Mesendoderm (in vitro differentiated cells): Measurements from ENCODE around the gene SEC61B.
A peak's percentile ranks its signal among the peaks of the same experiment; 100 is the strongest.

Source experiments
- DNase-seq: peaks from one replicate; pipeline ENCODE4 v3.0.0; 2013
- H2AK5ac ChIP-seq: 2 replicates; pipeline ENCODE4 v1.6.1; 2013; ENCODE audit warnings: low read length, inconsistent platforms
- H2BK120ac ChIP-seq: 2 replicates; pipeline ENCODE4 v1.6.1; 2013; ENCODE audit warnings: low read depth, mild to moderate bottlenecking, low read length, moderate library complexity, mixed read lengths
- H2BK15ac ChIP-seq: replicated peaks from 2 replicates; pipeline ENCODE4 v1.6.1; 2013; ENCODE audit warnings: low read depth, mild to moderate bottlenecking, moderate library complexity
- H2BK5ac ChIP-seq: 2 replicates; pipeline ENCODE4 v1.6.1; 2013; ENCODE audit warnings: low read length, inconsistent platforms
- H3K18ac ChIP-seq: 2 replicates; pipeline ENCODE4 v1.6.1; 2013; ENCODE audit warnings: mild to moderate bottlenecking, low read length, mixed read lengths
- H3K23ac ChIP-seq: one replicate; pipeline ENCODE4 v1.6.1; 2013; ENCODE audit warnings: low read length
- H3K27ac ChIP-seq: 2 replicates; pipeline ENCODE4 v1.5.1; 2013; ENCODE audit warnings: low read depth, mild to moderate bottlenecking, inconsistent platforms, low read length, moderate library complexity
- H3K27me3 ChIP-seq: 2 replicates; pipeline ENCODE4 v1.6.1; 2013; ENCODE audit warnings: low read length, control low read depth, mild to moderate bottlenecking, inconsistent platforms; ENCODE audit not compliant: insufficient read depth, poor library complexity
- H3K36me3 ChIP-seq: 2 replicates; pipeline ENCODE4 v1.6.1; 2013; ENCODE audit warnings: low read length, inconsistent platforms; ENCODE audit not compliant: control insufficient read depth, insufficient read depth
- H3K4ac ChIP-seq: one replicate; pipeline ENCODE4 v1.6.1; 2013; ENCODE audit warnings: low read depth, mild to moderate bottlenecking, low read length, moderate library complexity
- H3K4me1 ChIP-seq: 2 replicates; pipeline ENCODE4 v1.6.1; 2013; ENCODE audit warnings: low read depth, low read length, inconsistent platforms; ENCODE audit not compliant: control insufficient read depth
- H3K4me2 ChIP-seq: 2 replicates; pipeline ENCODE4 v1.6.1; 2013; ENCODE audit warnings: low read length
- H3K4me3 ChIP-seq: 2 replicates; pipeline ENCODE4 v1.5.1; 2013; ENCODE audit warnings: mild to moderate bottlenecking, low read length
- H3K56ac ChIP-seq: one replicate; pipeline ENCODE4 v1.6.1; 2013; ENCODE audit warnings: low read length
- H3K79me1 ChIP-seq: 2 replicates; pipeline ENCODE4 v1.6.1; 2013; ENCODE audit warnings: low read length, inconsistent platforms
- H3K79me2 ChIP-seq: 2 replicates; pipeline ENCODE4 v1.6.1; 2013; ENCODE audit warnings: mild to moderate bottlenecking, low read length; ENCODE audit not compliant: control insufficient read depth, insufficient read depth
- H3K9ac ChIP-seq: 2 replicates; pipeline ENCODE4 v1.6.1; 2013; ENCODE audit warnings: low read length, inconsistent platforms
- H4K5ac ChIP-seq: one replicate; pipeline ENCODE4 v1.6.1; 2013; ENCODE audit warnings: low read length
- H4K8ac ChIP-seq: one replicate; pipeline ENCODE4 v1.6.1; 2013; ENCODE audit warnings: low read depth, mild to moderate bottlenecking, control low read depth, low read length, moderate library complexity
- WGBS: extraction: QIAGEN DNeasy Blood & Tissue Kit; methylation state at CpG from one replicate; pipeline ENCODE4 v1.1.7; 2013; ENCODE audit warnings: low lambda C conversion rate, missing lambda C conversion rate; ENCODE audit not compliant: insufficient coverage; ENCODE audit errors: extremely low coverage; 5-methylcytosine and 5-hydroxymethylcytosine counted together

The SEC61B gene

DNA sequence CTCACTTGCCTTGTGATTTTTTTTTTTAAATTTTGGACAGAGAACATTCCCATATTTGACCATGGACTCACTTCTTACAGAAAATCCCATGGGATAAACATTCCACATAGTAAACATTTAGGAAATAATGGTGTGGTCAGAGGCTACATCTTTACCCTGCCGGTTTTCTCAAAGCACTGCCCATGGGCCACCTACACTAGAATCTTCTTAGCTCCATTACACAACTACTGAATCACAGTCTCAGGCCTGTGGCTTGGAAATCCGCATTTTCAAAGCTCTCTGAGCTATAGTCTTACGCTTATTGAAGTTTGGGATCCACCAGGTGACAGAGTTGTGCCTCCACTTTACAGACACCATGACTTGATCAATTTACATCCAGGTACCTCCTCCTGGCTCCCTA is 39.7 kb upstream of the SEC61B start:
- H2AK5ac ChIP-seq = no peak overlapping the region
- no peak overlapping the region for H3K18ac ChIP-seq
- H3K79me1 ChIP-seq = no peaks in the 10 kb centered on the region
- H2BK15ac ChIP-seq = no peak overlapping the region
- H3K4ac ChIP-seq = no peak overlapping the region
- no peak overlapping the region for H3K23ac ChIP-seq
- no peaks in the 10 kb centered on the region for H3K79me2 ChIP-seq
- H3K36me3 ChIP-seq = no peaks in the 10 kb centered on the region
- WGBS = no CpG with 5 or more reads among the region's 3 CpGs
- H2BK5ac ChIP-seq = no peak overlapping the region
- H4K5ac ChIP-seq = no peak overlapping the region
- no peak for DNase-seq
- no peak overlapping the region for H3K4me3 ChIP-seq
- H3K56ac ChIP-seq = no peak overlapping the region
- no peak overlapping the region for H2BK120ac ChIP-seq
- H3K27ac ChIP-seq = no peak overlapping the region
- no peak overlapping the region for H3K4me2 ChIP-seq
- no peak overlapping the region for H4K8ac ChIP-seq
- H3K9ac ChIP-seq = no peak overlapping the region
- no peaks in the 10 kb centered on the region for H3K4me1 ChIP-seq
- H3K27me3 ChIP-seq = no peaks in the 10 kb centered on the region

DNA sequence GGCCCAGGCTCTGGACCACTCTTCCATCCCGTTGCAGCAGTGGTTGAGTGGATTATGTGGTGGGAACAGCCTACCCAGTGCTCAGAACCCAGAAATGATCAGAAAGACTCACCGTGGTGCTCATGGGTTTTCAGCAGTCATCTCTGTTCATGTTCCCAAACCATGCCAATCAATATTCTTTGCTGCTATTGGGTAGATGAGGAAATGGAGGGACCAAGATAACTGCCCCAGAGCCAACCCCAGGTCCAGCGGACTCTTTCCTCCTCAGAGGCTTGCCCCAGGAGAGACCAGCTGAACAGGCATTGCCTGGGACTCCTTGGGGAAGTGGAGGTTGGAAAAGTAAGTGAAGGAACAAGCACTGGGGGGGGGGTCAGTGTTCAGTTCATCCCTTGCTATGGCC is 38.5 kb upstream of the SEC61B start:
- Histone ChIP-seq H3K79me2 (no peaks in the 10 kb centered on the region), H3K36me3 (no peaks in the 10 kb centered on the region), H3K23ac (no peak overlapping the region), H3K56ac (no peak overlapping the region), H3K27me3 (no peaks in the 10 kb centered on the region), H3K4me1 (no peaks in the 10 kb centered on the region), H3K4ac (no peak overlapping the region), H2BK120ac (no peak overlapping the region), H3K9ac (no peak overlapping the region), H3K79me1 (no peaks in the 10 kb centered on the region), H2BK15ac (no peak overlapping the region), H3K4me2 (no peak overlapping the region), H3K27ac (no peak overlapping the region), H3K4me3 (no peak overlapping the region), H4K8ac (no peak overlapping the region), H4K5ac (no peak overlapping the region), H2AK5ac (no peak overlapping the region), H3K18ac (no peak overlapping the region), H2BK5ac (no peak overlapping the region)
- WGBS = no CpG with 5 or more reads among the region's 3 CpGs
- no peak for DNase-seq

DNA sequence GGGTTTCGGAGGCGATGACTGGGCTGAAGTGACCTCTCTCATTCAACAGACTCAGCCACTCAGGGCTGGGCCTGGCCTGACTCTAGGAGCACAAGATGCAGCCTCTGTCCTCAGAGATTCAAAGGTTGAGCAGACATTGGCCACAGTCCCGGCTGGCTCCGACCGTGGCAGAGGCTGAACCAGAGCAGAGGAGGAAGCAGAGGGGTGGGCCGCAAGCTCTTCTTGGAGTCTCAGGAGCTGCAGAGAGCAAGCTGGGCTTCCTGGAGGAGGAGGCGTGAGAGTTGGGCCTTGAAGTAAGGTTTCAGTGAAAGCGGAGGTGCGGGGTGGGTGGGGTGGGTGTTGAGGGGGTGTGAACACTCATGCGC is 38.0 kb upstream of the SEC61B start:
- Histone ChIP-seq H3K79me1 (no peaks in the 10 kb centered on the region), H3K4me3 (no peak overlapping the region), H3K79me2 (no peaks in the 10 kb centered on the region), H3K4ac (no peak overlapping the region), H4K8ac (no peak overlapping the region), H3K56ac (no peak overlapping the region), H3K9ac (no peak overlapping the region), H2BK120ac (no peak overlapping the region), H3K4me1 (no peaks in the 10 kb centered on the region), H2BK5ac (no peak overlapping the region), H3K36me3 (no peaks in the 10 kb centered on the region), H3K23ac (no peak overlapping the region), H3K27me3 (no peaks in the 10 kb centered on the region), H3K4me2 (no peak overlapping the region), H4K5ac (no peak overlapping the region), H3K27ac (no peak overlapping the region), H2AK5ac (no peak overlapping the region), H2BK15ac (no peak overlapping the region), H3K18ac (no peak overlapping the region)
- WGBS = no CpG with 5 or more reads among the region's 10 CpGs
- DNase-seq = no peak

DNA sequence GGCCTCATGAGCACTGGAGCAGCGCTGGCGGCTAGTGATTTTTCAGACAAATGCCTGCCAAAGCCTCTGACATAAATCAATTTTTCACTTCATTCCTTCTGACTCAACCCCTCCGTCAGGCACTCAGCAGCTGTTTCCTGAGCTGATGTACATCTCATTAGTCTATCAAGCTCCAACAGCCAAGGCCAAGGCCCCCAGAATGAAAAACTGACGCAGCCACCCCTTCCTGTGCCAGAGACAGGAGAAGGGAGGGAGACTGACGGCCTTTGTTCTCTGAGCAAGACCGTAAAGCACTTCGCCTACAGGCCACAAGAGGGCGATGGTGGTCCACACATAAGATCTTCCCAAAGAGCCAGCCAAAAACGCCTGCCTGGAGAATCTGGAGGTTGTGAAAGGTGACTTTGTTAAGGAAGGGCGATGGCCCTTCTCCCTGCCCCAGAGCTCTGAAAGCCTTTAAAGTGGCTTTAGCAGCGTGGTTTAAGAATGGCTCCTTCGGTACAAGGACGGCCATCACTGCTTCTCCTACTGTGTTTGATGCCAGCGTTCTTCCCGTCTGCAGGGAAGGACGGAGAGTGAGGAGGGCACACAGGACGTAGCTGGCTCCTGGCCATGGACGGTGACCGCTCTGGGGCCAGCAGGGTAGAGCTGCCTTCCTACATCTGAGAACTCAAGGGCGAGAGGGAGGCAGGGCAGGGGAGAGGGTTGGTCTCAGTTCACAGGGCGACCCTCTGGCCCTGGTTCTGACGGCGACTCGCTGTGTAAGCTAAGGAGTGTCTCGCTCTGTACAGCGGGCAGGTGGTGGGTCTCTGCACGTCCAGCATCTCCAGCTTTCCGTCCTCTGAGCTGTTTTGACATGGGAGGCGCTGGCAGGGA is 37.4 kb upstream of the SEC61B start:
- DNase-seq = peak; percentile 94
- Histone ChIP-seq H3K4ac (no peak overlapping the region), H3K79me2 (no peaks in the 10 kb centered on the region), H3K4me1 (no peaks in the 10 kb centered on the region), H2BK120ac (no peak overlapping the region), H3K27me3 (no peaks in the 10 kb centered on the region), H3K4me2 (no peak overlapping the region), H4K8ac (no peak overlapping the region), H4K5ac (peak overlapping the region; percentile 41), H3K36me3 (no peaks in the 10 kb centered on the region), H3K27ac (no peak overlapping the region), H3K4me3 (no peak overlapping the region), H3K18ac (no peak overlapping the region), H3K23ac (no peak overlapping the region), H2BK5ac (no peak overlapping the region), H2BK15ac (no peak overlapping the region), H3K9ac (no peak overlapping the region), H3K79me1 (no peaks in the 10 kb centered on the region), H2AK5ac (no peak overlapping the region), H3K56ac (peak overlapping the region; percentile 84)
- WGBS = no CpG with 5 or more reads among the region's 29 CpGs

DNA sequence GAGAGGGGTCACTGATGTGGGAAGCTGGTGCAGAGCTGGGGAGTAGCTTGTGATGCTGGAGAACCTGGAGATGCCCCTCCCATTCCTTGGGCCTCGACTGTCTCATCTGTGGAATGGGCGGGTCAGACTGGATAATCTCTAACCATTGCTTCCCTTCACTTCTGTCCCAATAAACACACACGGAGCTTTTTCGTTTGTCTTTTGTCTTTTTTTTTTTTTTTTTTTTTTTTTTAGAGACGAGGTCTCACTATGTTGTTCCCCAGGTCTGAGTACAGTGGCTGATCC is 36.8 kb upstream of the SEC61B start:
- no peak for DNase-seq
- H3K56ac ChIP-seq = no peak overlapping the region
- H2BK5ac ChIP-seq = no peak overlapping the region
- no peak overlapping the region for H3K18ac ChIP-seq
- H3K36me3 ChIP-seq = no peaks in the 10 kb centered on the region
- H4K5ac ChIP-seq = no peak overlapping the region
- no peak overlapping the region for H2AK5ac ChIP-seq
- no peak overlapping the region for H3K23ac ChIP-seq
- no peak overlapping the region for H3K9ac ChIP-seq
- H2BK120ac ChIP-seq = no peak overlapping the region
- no peak overlapping the region for H3K4me2 ChIP-seq
- H3K4ac ChIP-seq = no peak overlapping the region
- no CpG with 5 or more reads among the region's 5 CpGs for WGBS
- no peaks in the 10 kb centered on the region for H3K79me1 ChIP-seq
- H3K27me3 ChIP-seq = no peaks in the 10 kb centered on the region
- no peak overlapping the region for H3K4me3 ChIP-seq
- H3K4me1 ChIP-seq = no peaks in the 10 kb centered on the region
- H2BK15ac ChIP-seq = no peak overlapping the region
- H4K8ac ChIP-seq = no peak overlapping the region
- H3K79me2 ChIP-seq = no peaks in the 10 kb centered on the region
- H3K27ac ChIP-seq = no peak overlapping the region

DNA sequence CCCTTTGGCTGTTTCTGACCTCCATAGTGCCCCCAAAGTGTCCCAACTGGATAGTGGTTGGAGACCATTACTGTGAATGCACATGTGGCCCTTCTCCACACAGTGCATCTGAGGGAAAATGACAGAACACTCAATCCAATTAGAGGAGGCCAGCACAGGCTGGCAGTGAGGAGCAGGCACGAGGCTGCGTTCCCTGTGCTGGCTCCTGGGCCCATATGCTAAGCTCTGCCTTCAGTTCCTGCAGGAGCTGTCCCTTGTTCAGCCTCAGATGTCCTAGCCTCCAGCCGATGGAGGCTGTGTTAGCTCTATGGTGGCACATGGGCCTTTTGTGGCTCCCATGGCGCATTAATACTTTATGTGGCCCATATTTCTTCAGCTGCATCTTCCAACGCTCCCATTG is 36.1 kb upstream of the SEC61B start:
- H3K56ac ChIP-seq = no peak overlapping the region
- H2BK5ac ChIP-seq = no peak overlapping the region
- H3K4me3 ChIP-seq = no peak overlapping the region
- H3K4me2 ChIP-seq = no peak overlapping the region
- H3K79me2 ChIP-seq = no peaks in the 10 kb centered on the region
- DNase-seq = no peak
- H3K23ac ChIP-seq = no peak overlapping the region
- no CpG with 5 or more reads among the region's 5 CpGs for WGBS
- H4K5ac ChIP-seq = no peak overlapping the region
- H3K79me1 ChIP-seq = no peaks in the 10 kb centered on the region
- no peaks in the 10 kb centered on the region for H3K36me3 ChIP-seq
- no peak overlapping the region for H2BK15ac ChIP-seq
- H2BK120ac ChIP-seq = no peak overlapping the region
- H3K18ac ChIP-seq = no peak overlapping the region
- no peak overlapping the region for H3K9ac ChIP-seq
- H2AK5ac ChIP-seq = no peak overlapping the region
- H3K27me3 ChIP-seq = no peaks in the 10 kb centered on the region
- H3K27ac ChIP-seq = no peak overlapping the region
- H3K4me1 ChIP-seq = no peaks in the 10 kb centered on the region
- H3K4ac ChIP-seq = no peak overlapping the region
- H4K8ac ChIP-seq = no peak overlapping the region
